ENCODE data around the gene TBL1X. TPM values are rescaled to one million over a fixed set of nuclear protein-coding genes. Genes with fewer than 3 reads are reported as not detected.

TBL1X gene
- total and polyA plus RNA-seq, 2 experiments from 2014 or later, result 8.7 to 26.9 TPM

DNA sequence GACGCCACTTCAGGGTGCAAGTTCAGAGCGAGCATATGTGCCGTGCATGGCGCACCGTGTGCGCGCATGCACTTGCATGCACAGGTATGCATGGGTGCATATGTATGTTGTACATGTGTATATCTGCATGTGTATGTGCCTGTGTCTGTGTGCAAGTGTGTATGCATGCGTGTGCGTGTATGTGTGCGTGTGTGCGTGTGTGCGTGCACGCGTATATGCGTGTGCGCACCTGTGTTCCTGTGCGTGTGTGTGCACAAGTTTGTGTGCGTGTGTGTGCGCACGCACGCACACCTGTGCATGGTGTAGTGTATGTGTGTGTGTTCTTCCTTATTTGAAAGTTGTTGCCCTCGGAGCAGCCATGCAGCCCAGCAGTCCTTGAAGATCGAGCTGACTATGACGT, 224.0 kb downstream of the TBL1X start:
- peaks cover 6% of the 10 kb centered on the region for H3K27me3 Mint-ChIP-seq (ENCODE audit: insufficient read depth, low read depth, poor library complexity)
- Histone ChIP-seq H3K27me3 (ENCODE audit: insufficient read depth) (no peaks in the 10 kb centered on the region), H4K20me1 (replicated peaks; ENCODE audit: insufficient read depth) (no peaks in the 10 kb centered on the region), H3K4me2 (no peak overlapping the region), H3K4me1 (ENCODE audit: insufficient read depth) (no peaks in the 10 kb centered on the region), H3K4me3 (no peak overlapping the region), H3K79me2 (replicated peaks; ENCODE audit: insufficient read depth) (no peaks in the 10 kb centered on the region), H3K27ac (ENCODE audit: low read depth) (no peak overlapping the region), H3K9me2 (ENCODE audit: insufficient read depth) (no peaks in the 10 kb centered on the region), H2AFZ (no peak overlapping the region), H3F3A (replicated peaks; ENCODE audit: low read depth) (no peaks in the 10 kb centered on the region), H3K36me3 (ENCODE audit: insufficient read depth) (no peaks in the 10 kb centered on the region)
- peaks cover 29% of the 10 kb centered on the region for H3K36me3 Mint-ChIP-seq (ENCODE audit: low read depth)
- DNase-seq (ENCODE audit: low spot score), result no peak
- H3K4me1 Mint-ChIP-seq, result no peaks in the 10 kb centered on the region
- H3K9me3 Mint-ChIP-seq, result no peaks in the 10 kb centered on the region
- TF ChIP-seq REST (IDR thresholded peaks at IDR 0.05; ENCODE audit: unreplicated experiment) (no peak), EZH2 (IDR thresholded peaks at IDR 0.05; ENCODE audit: low read depth, unreplicated experiment) (no peak), ETS1 (IDR thresholded peaks at IDR 0.05) (no peak), CTCF (conservative IDR thresholded peaks at IDR 0.05; ENCODE audit: low read depth in 2 of 2) (no peak), POLR2AphosphoS5 (IDR thresholded peaks at IDR 0.05; ENCODE audit: low read depth) (no peak), STAT1 (IDR thresholded peaks at IDR 0.05; ENCODE audit: unreplicated experiment) (no peak), EZH2phosphoT487 (IDR thresholded peaks at IDR 0.05; ENCODE audit: unreplicated experiment) (no peak), CREB1 (CRISPR knock-in tag; IDR thresholded peaks at IDR 0.05; ENCODE audit: low read depth) (no peak), ZNF114 (CRISPR knock-in tag; IDR thresholded peaks at IDR 0.05) (no peak), JUNB (IDR thresholded peaks at IDR 0.05; ENCODE audit: unreplicated experiment) (no peak), ZNF331 (CRISPR knock-in tag; IDR thresholded peaks at IDR 0.05; ENCODE audit: low read depth) (no peak), ZNF462 (CRISPR knock-in tag; IDR thresholded peaks at IDR 0.05) (no peak), NANOG (IDR thresholded peaks at IDR 0.05; ENCODE audit: borderline replicate concordance) (no peak)
- no peak overlapping the region for H3K4me3 Mint-ChIP-seq
- no peak overlapping the region for H3K27ac Mint-ChIP-seq
- no peak for ATAC-seq

All from GM23338 (cell line).